ENCODE data around the gene CCDC134.
A peak's percentile ranks its signal among the peaks of the same experiment; 100 is the strongest.
"Not testable (repeated sequence)": the region's sequence is repeated elsewhere in the genome, so short reads cannot be mapped to it uniquely, and the experiment has no call there.

The CCDC134 gene

GRCh38 chr22:41845380-41846267 lies 45.1 kb downstream of the CCDC134 start:
- DNase-seq: no peak

DNA sequence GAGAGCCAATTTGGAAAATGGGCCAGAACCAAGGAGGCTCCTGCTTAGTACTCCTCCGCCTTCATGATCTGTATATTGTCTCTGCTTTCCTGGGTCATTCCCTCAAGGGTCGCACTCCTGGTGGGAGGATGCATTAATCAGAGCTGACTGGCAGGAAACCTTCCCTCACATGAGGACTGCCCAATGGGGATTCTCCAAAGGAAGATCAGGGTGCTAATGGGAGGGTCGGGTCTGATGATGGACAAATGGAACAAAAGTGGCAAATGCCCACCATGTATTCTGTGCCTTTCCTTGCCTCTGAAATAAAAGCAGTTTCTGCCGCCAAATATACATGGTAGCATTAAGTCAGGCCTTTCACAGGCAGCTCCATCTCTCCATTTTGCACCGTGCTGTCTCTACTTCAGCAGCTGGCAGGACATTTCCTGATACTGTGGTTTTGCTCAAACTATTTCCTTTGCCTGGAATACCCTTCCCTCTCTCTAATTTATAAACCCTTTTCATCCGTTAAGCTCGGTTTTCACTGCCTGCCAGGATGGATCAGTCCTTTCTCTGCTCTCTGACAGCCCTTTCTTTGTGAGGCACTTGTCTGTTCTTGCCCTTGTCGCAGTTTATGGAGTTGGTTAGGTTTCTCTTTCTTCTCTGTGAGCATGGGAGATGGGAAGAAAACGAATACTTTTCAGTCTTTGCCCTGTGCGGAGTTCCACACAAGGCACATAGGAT lies 45.9 kb downstream of the CCDC134 start:
- DNase-seq: no peak

GRCh38 chr22:41847300-41847699 lies 46.8 kb downstream of the CCDC134 start:
- DNase-seq: no peak

DNA sequence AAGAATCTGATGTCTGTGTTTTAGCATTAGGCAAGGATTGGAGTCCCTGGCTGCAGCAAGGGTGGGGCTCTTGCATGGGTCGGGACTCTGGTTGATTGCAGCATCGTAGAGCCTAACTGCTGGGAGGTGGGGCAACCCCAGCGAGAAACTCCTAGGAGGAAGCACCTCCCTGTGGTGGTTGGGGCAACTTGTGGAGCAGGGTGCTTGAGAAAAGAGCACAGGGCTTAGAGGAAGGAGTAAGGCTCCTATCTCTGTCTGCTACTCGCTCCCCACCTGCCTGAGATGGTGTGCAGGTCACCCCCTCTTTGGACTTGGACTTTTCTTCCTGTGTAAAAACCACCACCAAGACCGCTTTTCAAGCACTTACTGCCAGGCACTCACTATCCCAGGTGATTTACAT lies 48.0 kb downstream of the CCDC134 start:
- DNase-seq: peak; percentile 83 to 92 (median 90)

DNA sequence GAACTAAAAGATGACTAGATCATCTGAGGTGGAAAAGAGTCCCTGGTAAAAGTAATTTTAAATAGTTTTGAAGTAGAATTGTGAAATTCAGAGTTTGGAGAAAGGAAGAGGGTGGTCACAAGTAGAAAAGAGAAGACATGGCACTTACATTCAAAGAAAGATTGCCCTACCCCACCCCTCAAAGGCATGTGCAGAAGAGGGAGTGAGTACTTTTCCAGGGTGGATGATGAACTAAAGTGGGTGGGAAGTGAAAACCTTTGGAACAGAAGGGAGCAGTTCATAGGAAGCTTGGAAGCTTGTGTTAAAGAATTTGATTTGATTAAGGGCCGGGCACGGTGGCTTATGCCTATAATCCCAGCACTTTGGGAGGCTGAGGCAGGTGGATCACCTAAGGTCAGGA lies 56.0 kb downstream of the CCDC134 start:
- DNase-seq: no peak

- DNase-seq: peak; percentile 65 to 79 (median 76)
Measured at GRCh38 chr22:41857155-41857859, 56.8 kb downstream of the CCDC134 start.

- DNase-seq: no peak
Measured at GRCh38 chr22:41857860-41858199, 57.4 kb downstream of the CCDC134 start.

- peak in 2 of 4 experiments; percentile 38 to 43 for DNase-seq
Measured at GRCh38 chr22:41862160-41862529, 61.7 kb downstream of the CCDC134 start.

DNA sequence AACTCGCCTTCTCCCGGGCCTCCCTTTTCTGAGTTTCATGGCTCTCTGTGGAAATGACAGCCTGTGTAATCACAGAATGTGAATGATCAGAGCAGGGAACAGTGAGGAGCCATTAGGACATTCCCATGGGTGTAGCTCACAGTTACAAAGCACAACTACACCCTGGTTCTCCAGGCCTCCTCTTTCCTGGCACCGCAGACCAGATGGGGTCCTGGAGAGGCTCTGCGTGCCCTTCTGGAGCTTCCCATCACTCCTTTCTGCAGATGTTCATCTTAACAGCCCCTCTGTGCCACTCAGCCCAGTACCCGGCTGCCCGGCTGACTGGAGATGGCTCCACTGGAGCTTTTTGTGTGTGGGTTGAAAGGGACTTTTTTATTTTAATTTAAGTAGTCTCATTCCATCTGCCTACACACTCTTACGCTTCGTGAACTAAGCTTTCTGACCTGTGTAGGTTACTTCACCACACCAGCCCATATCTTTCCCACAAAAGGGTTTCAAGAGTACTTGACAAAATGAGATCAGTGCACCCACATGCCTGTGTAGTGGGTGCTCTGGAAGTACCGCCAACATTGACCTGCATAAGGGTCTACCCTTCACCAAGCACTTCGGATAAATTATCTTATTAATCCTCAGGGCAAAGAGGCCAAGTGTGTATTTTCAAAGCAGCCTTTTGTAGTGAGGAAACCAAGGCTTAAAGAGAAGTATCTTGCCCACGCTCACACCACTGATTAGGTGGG lies 62.2 kb downstream of the CCDC134 start:
- DNase-seq: peak; percentile 22 to 61 (median 38)

- no peak for DNase-seq
Measured at GRCh38 chr22:41863472-41863871, 63.0 kb downstream of the CCDC134 start.

DNA sequence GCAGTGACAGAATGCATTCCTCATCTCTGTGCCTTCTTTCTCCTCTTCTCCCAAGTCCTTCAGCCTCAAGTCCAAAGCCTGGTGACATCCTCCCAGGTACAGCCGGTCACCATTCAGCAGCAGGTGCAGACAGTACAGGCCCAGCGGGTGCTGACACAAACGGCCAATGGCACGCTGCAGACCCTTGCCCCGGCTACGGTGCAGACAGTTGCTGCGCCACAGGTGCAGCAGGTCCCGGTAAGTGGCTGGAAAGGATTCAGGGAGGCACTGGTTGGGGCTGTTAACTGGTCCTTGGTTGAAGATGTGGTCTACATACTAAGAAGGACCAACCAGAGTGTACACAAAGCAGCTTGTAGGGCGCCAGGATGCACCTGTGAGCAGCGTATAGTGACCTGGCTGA lies 68.1 kb downstream of the CCDC134 start:
- no peak for DNase-seq

GRCh38 chr22:41870081-41870480 lies 69.6 kb downstream of the CCDC134 start:
- not testable (repeated sequence) for DNase-seq

DNA sequence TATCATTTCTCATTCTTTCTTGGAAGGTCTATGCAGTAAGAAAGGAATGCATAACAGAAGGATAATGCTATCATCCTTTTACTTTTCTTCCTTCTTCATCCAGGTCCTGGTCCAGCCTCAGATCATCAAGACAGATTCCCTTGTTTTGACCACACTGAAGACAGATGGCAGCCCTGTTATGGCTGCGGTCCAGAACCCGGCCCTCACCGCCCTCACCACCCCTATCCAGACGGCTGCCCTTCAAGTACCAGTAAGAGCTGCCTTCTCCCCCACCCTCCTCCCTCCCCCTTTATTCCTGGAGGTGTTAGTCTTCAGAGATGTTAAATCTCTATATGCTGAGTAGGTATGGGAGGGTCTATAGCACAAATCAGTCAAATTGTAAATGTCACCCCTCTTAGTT lies 70.3 kb downstream of the CCDC134 start:
- no peak for DNase-seq

DNA sequence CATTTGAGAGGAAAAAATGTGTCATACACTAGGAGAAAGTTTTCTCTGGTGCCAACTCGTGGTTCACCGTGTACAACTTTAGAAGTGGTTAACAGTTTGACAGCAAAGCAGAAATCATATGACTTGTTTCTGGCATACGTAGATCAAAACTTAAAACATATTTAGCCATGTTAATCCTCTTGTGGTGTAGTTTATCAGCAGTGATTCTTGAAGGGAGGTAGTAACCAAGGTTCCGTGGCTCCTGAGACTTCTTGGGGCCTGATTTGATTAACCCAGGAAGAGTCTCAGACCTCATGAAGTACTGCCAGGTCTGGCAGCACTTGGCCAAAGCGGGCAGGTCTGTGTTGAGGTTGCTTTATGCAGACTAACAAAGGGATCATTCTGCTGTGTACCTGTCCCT lies 72.9 kb downstream of the CCDC134 start:
- DNase-seq: no peak

- no peak for DNase-seq
Measured at GRCh38 chr22:41874090-41874489, 73.6 kb downstream of the CCDC134 start.

- no peak for DNase-seq
Measured at GRCh38 chr22:41875531-41876270, 75.2 kb downstream of the CCDC134 start.
